GM12891 (cell line): Measurements from ENCODE around the gene MAP3K20.

Experiments used
- PAX5 ChIP-seq: IDR thresholded peaks from 2 replicates; pipeline ENCODE4 v1.6.1; 2011; ENCODE audit warnings: low read length, moderate library complexity, mild to moderate bottlenecking; ENCODE audit not compliant: insufficient read depth, severe bottlenecking
- POLR2A ChIP-seq: IDR thresholded peaks from 2 replicates; pipeline ENCODE4 v1.6.1; 2011; ENCODE audit warnings: low read depth, low read length, control low read depth
- POLR2AphosphoS5 ChIP-seq: IDR thresholded peaks from 2 replicates; pipeline ENCODE4 v1.6.1; 2011; ENCODE audit warnings: low read depth, low read length, control low read depth
- POU2F2 ChIP-seq: IDR thresholded peaks from 2 replicates; pipeline ENCODE4 v1.6.1; 2011; ENCODE audit warnings: low read depth, mild to moderate bottlenecking, control low read depth, low read length, moderate library complexity
- SPI1 ChIP-seq: IDR thresholded peaks from 2 replicates; pipeline ENCODE4 v1.6.1; 2011; ENCODE audit warnings: low read depth, low read length, control low read depth
- TAF1 ChIP-seq: IDR thresholded peaks from 2 replicates; pipeline ENCODE4 v1.6.1; 2011; ENCODE audit warnings: low read depth, low read length, control low read depth

DNA sequence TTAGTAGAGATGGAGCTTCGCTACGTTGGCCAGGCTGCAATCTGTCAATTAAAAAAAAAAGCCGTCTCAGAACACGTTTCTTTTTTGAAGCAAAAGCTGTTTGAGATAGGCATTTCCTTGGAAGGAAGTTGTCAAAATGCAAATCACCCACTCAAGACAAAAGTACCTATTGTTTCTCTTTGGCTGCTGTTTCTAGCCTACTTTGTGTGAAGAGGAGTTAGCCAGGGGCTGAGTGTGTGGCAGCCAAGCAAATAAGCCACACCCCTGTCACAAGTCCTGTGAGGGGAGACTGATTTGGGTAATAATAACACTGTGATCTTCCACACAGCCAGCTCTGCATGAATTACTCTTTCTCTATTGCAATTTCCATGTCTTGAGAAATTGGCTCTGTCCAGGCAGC, 231.6 kb downstream of the MAP3K20 start:
- TF ChIP-seq POLR2A (no peak), TAF1 (no peak), POLR2AphosphoS5 (no peak), SPI1 (no peak), POU2F2 (no peak), PAX5 (no peak)
